AG08396 (cell line): ENCODE results near the gene AMZ1.
"Not testable (repeated sequence)": the region's sequence is repeated elsewhere in the genome, so short reads cannot be mapped to it uniquely, and the experiment has no call there.

Source experiments
- DNase-seq: peaks from one replicate; pipeline ENCODE4 v3.0.0; 2012; ENCODE audit warnings: low spot score, mixed read lengths

AMZ1 gene

GRCh38 chr7:2729031-2729892 lies 41.3 kb downstream of the AMZ1 start:
- peak; percentile 59 for DNase-seq

DNA sequence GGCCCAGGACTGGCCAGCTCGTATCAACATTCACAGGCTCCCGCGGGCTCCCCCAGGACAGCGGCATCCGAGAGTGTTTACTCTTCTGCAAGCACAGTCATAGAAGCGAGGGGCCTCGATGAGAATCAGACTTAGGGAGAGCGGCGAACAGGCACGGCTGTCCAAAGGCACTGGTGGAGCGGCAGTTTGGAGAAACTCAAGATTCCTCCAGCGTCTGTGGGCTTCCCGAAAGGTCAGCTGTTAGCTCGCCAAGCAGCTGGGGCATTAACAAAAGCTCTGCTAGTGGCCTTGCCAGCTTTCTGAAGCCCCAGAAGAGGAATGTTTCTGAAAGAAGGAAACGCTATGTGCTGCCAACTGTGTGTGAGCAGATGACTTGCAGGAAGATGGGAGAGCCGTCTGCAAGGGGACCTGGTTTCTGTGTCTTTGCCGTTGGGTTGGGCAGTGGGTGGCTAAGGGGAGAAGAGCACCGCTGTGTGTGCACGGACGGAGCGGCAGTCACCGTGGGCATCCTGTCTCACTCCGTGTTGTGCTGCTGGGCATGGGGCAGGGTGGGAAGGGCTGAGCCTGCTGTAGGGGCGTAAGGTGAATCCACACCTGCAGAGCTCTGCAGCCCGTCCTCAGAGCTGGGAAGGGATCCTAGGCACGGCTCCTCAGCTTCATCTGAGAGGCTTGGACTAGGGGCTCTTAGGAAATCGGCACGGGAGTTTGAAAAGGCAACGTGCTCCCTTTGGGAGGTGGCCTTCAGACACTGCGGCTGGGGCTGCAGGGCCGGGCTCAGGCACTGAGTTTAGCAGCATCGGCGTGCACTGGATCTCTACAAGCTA lies 42.1 kb downstream of the AMZ1 start:
- peak; percentile 67 for DNase-seq

- DNase-seq: no peak
Observed at GRCh38 chr7:2730846-2731770, 43.1 kb downstream of the AMZ1 start.

DNA sequence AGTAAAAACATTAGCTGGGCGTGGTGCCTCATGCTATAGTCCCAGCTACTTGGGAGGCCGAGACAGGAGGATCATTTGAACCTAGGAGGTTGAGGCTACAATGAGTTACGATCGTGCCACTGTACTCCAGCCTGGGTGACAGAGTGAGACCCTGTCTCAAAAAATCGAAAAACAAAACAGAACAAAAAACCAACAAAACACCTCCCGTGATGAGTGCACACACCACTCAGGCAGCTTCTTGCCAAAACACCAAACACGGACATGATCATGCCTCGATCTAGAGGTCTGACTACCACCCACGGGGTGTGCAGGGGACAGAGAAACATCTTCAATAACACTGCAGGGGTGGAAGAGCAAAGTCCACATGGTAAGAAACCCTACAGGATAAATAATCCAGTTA lies 44.4 kb downstream of the AMZ1 start:
- DNase-seq: no peak

DNA sequence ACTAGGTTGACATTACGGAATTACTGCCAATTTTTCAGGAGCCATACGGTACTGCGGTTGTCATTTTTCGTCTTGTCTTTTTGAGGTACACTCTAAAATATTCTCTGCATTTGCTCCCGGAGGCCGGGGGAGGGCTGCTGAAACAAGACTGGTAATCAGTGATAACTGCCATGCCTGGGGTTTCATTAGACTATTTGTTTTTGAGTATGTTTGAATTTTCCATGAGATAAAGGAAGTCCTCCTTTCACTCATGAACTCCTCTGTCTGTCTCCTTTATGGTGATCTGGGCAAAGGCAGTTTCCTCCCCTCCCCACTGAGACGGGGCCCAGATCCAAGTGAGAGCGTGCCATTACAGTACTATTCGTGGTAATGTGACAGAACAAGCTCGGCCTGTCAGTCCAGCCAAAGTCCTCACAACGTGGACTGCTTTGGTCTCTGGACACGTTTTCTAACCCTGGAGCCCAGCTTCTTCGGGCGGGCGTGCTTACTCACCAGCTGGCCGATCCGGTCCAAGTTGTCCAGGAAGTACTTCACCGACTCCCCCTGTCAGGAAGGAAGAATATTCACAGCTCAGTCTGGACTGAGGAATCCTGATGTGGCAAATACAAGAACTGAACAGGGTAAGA lies 45.1 kb downstream of the AMZ1 start:
- DNase-seq: peak; percentile 80

- no peak for DNase-seq
Observed at GRCh38 chr7:2734084-2734686, 46.2 kb downstream of the AMZ1 start.

- no peak for DNase-seq
Observed at GRCh38 chr7:2734751-2735571, 47.0 kb downstream of the AMZ1 start.

DNA sequence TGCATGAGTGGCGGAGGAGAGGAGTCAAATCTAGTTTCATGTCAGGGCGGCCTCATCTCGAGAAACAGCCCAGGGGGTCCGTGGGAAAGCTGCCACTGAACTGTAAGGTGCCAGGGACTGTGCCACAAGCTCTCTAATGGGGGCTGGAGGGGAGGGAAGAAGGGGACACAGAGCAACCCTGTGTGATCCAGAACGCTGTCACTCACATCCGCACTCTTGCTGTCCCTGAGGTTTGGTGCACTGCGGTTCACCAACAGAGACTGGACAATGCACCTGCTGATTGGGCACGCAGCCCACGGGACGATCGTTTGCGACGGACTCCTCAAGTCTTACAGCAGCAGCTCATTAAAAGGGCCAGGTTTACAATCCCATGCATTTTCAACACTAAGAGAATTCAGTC lies 47.7 kb downstream of the AMZ1 start:
- no peak for DNase-seq

- no peak for DNase-seq
Observed at GRCh38 chr7:2736411-2736914, 48.5 kb downstream of the AMZ1 start.

GRCh38 chr7:2737005-2737743 lies 49.2 kb downstream of the AMZ1 start:
- DNase-seq: not testable (repeated sequence)

DNA sequence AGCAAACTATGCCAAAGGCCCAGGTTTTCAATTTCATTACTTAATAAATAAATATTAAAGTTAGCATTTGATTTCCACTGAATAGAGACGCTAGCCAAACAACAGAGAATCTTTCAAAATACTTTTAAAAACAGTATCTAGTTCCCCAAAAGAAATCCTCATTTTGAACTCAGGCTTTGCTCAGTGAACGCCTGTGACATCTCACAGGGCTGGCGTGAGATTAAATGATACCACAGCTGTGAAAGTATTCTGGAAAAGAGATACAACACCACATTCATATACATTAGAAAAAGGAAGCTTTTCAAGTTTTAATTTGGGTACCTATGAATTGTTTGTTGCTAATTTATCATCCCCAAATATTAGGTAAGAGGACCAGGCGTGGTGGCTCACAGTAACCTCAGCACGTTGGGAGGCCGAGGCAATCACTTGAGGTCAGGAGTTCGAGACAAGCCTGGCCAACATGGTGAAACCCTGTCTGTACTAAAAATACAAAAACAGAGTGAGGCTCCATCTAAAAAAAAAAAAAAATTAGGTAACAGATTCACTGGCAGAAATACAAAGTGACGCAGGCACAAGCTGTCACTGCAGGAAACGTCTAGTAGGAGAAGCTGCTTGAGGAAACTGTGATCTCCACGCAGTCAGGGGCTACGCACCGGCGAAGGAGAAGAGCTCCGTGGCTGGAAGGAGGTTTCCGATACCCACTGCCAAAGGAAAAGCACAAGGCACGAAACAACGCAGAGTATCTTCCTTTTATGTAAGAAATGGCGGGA lies 50.0 kb downstream of the AMZ1 start:
- no peak for DNase-seq

DNA sequence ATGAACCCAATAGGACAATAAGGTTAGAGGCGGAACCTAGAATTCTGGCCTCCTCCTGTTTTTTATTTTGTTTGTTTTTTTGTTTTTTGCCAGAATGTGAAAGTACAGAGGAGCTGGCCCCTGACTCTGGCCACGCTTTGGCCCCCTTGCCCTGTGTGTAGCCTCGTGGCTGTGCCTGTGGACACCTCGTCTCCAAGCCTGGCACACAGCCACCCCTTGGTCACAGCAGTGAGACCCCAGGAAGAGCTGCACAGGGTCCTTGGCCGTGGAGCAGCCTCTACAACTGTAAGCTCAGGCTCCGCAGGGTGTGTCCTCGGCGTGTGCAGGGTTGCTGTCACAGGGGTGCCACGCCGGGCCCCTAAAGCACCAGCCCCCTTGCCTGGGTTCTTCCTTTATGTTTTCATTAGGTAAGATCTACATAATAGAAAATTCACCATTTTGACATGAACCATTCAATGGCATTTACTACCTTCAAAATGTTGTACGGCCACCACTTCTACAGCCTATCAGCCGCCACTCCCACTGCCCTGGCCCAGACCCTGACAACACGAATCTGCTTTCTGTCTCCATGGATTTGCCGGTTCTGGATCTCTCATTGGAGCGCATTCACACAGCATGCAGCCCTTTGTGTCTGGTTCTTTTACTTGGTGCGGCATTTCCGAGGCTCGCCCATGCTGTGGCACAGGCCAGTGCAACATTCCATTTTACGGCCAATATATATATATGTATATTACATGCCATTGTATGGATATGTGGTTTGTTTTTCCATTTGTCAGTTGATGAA lies 51.0 kb downstream of the AMZ1 start:
- DNase-seq: no peak

GRCh38 chr7:2743523-2744185 lies 55.7 kb downstream of the AMZ1 start:
- not testable (repeated sequence) for DNase-seq

GRCh38 chr7:2748684-2749083 lies 60.7 kb downstream of the AMZ1 start:
- not testable (repeated sequence) for DNase-seq

GRCh38 chr7:2750004-2750407 lies 62.0 kb downstream of the AMZ1 start:
- DNase-seq: no peak

DNA sequence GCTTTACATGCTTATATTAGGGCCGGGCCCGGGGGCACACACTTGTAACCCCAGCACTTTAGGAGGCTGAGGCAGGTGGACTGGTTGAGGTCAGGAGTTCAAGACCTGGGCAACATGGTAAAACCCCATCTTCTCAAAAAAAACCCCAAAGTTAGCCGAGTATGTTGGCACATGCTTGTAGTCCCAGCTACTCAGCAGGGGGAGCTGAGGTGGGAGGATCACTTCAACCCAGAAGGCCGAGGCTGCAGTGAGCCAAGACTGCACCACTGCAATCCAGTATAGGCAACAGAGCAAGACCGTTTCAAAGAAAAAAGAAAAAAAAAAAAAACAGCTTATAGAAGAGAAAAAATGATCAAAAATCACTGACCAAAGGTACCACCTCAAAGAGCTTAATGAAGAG lies 63.1 kb downstream of the AMZ1 start:
- DNase-seq: no peak

GRCh38 chr7:2753148-2753547 lies 65.1 kb downstream of the AMZ1 start:
- DNase-seq: no peak
